Umbilical cord (tissue), 2 donors: ENCODE data around the gene GADD45G. TPM values are rescaled to one million over a fixed set of nuclear protein-coding genes. Genes with fewer than 3 reads are reported as not detected.

Experiments
- DNase-seq: peaks from one replicate; pipeline ENCODE4 v3.0.0-alpha.2; 2015; ENCODE audit warnings: low spot score
- total RNA-seq: library from RNA; depleted of rRNA; stranded (reverse); fragments of >200 nt; gene quantifications from one replicate; pipeline ENCODE4 v1.2.3, GENCODE V29; 2014; ENCODE audit warnings: low replicate concordance; ENCODE audit not compliant: insufficient read depth

Gene GADD45G
- total RNA-seq, 1 donor from 2014 or later = 26.5 TPM

- DNase-seq = no peak
Measured at GRCh38 chr9:89648247-89649000, 43.6 kb downstream of the GADD45G start.

- no peak for DNase-seq
Measured at GRCh38 chr9:89649039-89649691, 44.4 kb downstream of the GADD45G start.

GRCh38 chr9:89654025-89654662, 49.3 kb downstream of the GADD45G start:
- DNase-seq = no peak

DNA sequence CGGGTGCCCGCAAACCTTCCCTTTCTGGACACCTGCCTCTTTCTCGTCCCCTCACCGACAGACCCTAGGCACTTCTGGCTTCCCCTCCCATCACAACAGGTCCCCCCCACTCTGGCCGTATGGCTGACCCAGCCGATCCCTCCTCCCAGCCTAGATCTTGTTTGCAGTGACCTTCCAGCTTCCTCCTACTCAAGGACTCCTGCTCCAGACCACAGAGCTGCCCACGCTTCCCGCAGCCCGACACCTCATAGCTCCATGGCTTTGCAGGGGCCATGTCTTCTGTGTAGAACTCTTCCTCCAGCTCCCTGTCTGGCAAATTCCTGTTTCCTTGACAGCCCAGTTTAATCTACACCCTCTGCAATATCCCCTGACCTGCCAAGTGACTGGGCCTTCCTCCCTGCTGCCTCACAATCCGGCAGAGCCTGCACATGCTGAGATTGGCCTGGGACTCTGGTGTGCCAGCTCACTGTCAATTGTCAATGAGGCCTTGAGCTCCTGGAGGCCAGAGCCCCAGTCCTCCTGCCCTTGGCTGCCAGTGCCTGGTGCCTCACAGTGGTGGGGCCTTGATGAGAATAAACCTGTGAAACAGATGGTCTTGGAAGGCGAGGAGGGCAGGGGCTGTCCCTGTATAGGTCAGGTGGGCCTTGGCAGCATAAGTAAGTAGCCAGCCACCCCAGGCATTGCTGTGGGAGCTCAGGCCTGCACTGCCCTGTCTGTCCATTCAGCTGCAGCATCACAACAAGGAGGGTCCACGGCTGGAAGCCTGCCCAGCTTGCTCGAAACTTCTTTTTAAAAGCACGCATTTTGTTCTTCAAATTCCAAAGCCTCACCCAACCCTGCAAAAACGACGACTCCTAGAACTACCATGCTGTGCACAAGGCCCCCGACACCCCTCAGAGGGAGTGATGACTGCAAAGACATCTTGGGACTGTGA, 50.5 kb downstream of the GADD45G start:
- DNase-seq = no peak

Other genes with a start within 250 kb of the GADD45G start
- 28.2 TPM for gene SEMA4D, start 106.9 kb upstream of the GADD45G start, total RNA-seq